ENCODE results near the gene ARHGAP28. TPM values are rescaled to one million over a fixed set of nuclear protein-coding genes. Genes with fewer than 3 reads are reported as not detected.
A peak's percentile ranks its signal among the peaks of the same experiment; 100 is the strongest.
"Not testable (repeated sequence)": the region's sequence is repeated elsewhere in the genome, so short reads cannot be mapped to it uniquely, and the experiment has no call there.

The ARHGAP28 gene
- total RNA-seq, 1 donor from 2014 or later: 2.4 TPM

GRCh38 chr18:6827161-6827560, 97.6 kb downstream of the ARHGAP28 start:
- ATAC-seq: not testable (repeated sequence)

GRCh38 chr18:6827566-6827965, 98.0 kb downstream of the ARHGAP28 start:
- not testable (repeated sequence) for ATAC-seq

GRCh38 chr18:6830916-6831315, 101.4 kb downstream of the ARHGAP28 start:
- no peak for ATAC-seq

GRCh38 chr18:6835345-6835744, 105.8 kb downstream of the ARHGAP28 start:
- no peak for ATAC-seq

GRCh38 chr18:6836331-6836730, 106.8 kb downstream of the ARHGAP28 start:
- peak; percentile 47 for ATAC-seq

- no peak for ATAC-seq
Observed at GRCh38 chr18:6837904-6838303, 108.4 kb downstream of the ARHGAP28 start.

GRCh38 chr18:6842081-6842480, 112.6 kb downstream of the ARHGAP28 start:
- no peak for ATAC-seq

GRCh38 chr18:6843308-6843707, 113.8 kb downstream of the ARHGAP28 start:
- no peak for ATAC-seq

- ATAC-seq: not testable (repeated sequence)
Observed at GRCh38 chr18:6845521-6845920, 116.0 kb downstream of the ARHGAP28 start.

GRCh38 chr18:6850396-6850795, 120.9 kb downstream of the ARHGAP28 start:
- ATAC-seq: no peak

GRCh38 chr18:6851480-6851879, 122.0 kb downstream of the ARHGAP28 start:
- ATAC-seq: no peak

- no peak for ATAC-seq
Observed at GRCh38 chr18:6854811-6855210, 125.3 kb downstream of the ARHGAP28 start.

GRCh38 chr18:6855767-6856166, 126.3 kb downstream of the ARHGAP28 start:
- no peak for ATAC-seq

GRCh38 chr18:6857300-6857699, 127.8 kb downstream of the ARHGAP28 start:
- no peak for ATAC-seq

- no peak for ATAC-seq
Observed at GRCh38 chr18:6859676-6860422, 130.3 kb downstream of the ARHGAP28 start.

GRCh38 chr18:6860804-6861448, 131.4 kb downstream of the ARHGAP28 start:
- no peak for ATAC-seq

- no peak for ATAC-seq
Observed at GRCh38 chr18:6865251-6865650, 135.7 kb downstream of the ARHGAP28 start.

- no peak for ATAC-seq
Observed at GRCh38 chr18:6866552-6867085, 137.1 kb downstream of the ARHGAP28 start.

- ATAC-seq: no peak
Observed at GRCh38 chr18:6868033-6868432, 138.5 kb downstream of the ARHGAP28 start.

GRCh38 chr18:6871566-6871965, 142.1 kb downstream of the ARHGAP28 start:
- no peak for ATAC-seq

GRCh38 chr18:6873040-6873751, 143.7 kb downstream of the ARHGAP28 start:
- no peak for ATAC-seq

GRCh38 chr18:6874315-6874714, 144.8 kb downstream of the ARHGAP28 start:
- no peak for ATAC-seq

- ATAC-seq: no peak
Observed at GRCh38 chr18:6875749-6876148, 146.2 kb downstream of the ARHGAP28 start.

All from esophagus mucosa (tissue), 1 donor.